HG02678 (cell line): ENCODE data around the gene HIBCH.

Experiments
- ATAC-seq: cut with Tn5 transposase; IDR thresholded peaks from one replicate; pipeline ENCODE4 v1.9.1; 2021; ENCODE audit warnings: mild to moderate bottlenecking, moderate library complexity; ENCODE audit not compliant: unreplicated experiment

The HIBCH gene

GRCh38 chr2:190165491-190165890 is 154.1 kb downstream of the HIBCH start:
- ATAC-seq = no peak

- no peak for ATAC-seq
Measured at GRCh38 chr2:190162851-190163250, 156.8 kb downstream of the HIBCH start.

GRCh38 chr2:190159453-190159852 is 160.2 kb downstream of the HIBCH start:
- no peak for ATAC-seq

- no peak for ATAC-seq
Measured at GRCh38 chr2:190158798-190159434, 160.7 kb downstream of the HIBCH start.

- ATAC-seq = peak; percentile 43
Measured at GRCh38 chr2:190157613-190158528, 161.8 kb downstream of the HIBCH start.

- no peak for ATAC-seq
Measured at GRCh38 chr2:190156530-190157212, 163.0 kb downstream of the HIBCH start.
